ENCODE data around the gene FMO2. TPM values are rescaled to one million over a fixed set of nuclear protein-coding genes. Genes with fewer than 3 reads are reported as not detected.
A peak's percentile ranks its signal among the peaks of the same experiment; 100 is the strongest.

The FMO2 gene
- total RNA-seq, 1 donor: 0.45 TPM

- H3K4me3 ChIP-seq (ENCODE audit: low read depth, low read length): no peak overlapping the region
- no peak for TF ChIP-seq CTCF (IDR thresholded peaks at IDR 0.05; ENCODE audit: insufficient read depth, low read length)
- no peak for DNase-seq (ENCODE audit: low read depth)
These were observed 32.8 kb downstream of the FMO2 start for GRCh38 chr1:171217658-171218443.

- no peak for TF ChIP-seq CTCF (IDR thresholded peaks at IDR 0.05; ENCODE audit: insufficient read depth, low read length)
- no peak for DNase-seq (ENCODE audit: low read depth)
- H3K4me3 ChIP-seq (ENCODE audit: low read depth, low read length): no peak overlapping the region
These were observed 33.6 kb downstream of the FMO2 start for GRCh38 chr1:171218661-171219060.

- peak; percentile 46 for DNase-seq (ENCODE audit: low read depth)
- H3K4me3 ChIP-seq (ENCODE audit: low read depth, low read length): no peak overlapping the region
- TF ChIP-seq CTCF (IDR thresholded peaks at IDR 0.05; ENCODE audit: insufficient read depth, low read length): no peak
These were observed 34.4 kb downstream of the FMO2 start for GRCh38 chr1:171219346-171220080.

- no peak overlapping the region for H3K4me3 ChIP-seq (ENCODE audit: low read depth, low read length)
- no peak for TF ChIP-seq CTCF (IDR thresholded peaks at IDR 0.05; ENCODE audit: insufficient read depth, low read length)
- peak; percentile 81 for DNase-seq (ENCODE audit: low read depth)
These were observed 35.0 kb downstream of the FMO2 start for GRCh38 chr1:171220081-171220420.

GRCh38 chr1:171220581-171221054 is 35.5 kb downstream of the FMO2 start:
- peak overlapping the region; percentile 28 for H3K4me3 ChIP-seq (ENCODE audit: low read depth, low read length)
- DNase-seq (ENCODE audit: low read depth): peak; percentile 22
- no peak for TF ChIP-seq CTCF (IDR thresholded peaks at IDR 0.05; ENCODE audit: insufficient read depth, low read length)

GRCh38 chr1:171221665-171222591 is 36.8 kb downstream of the FMO2 start:
- no peak for TF ChIP-seq CTCF (IDR thresholded peaks at IDR 0.05; ENCODE audit: insufficient read depth, low read length)
- DNase-seq (ENCODE audit: low read depth): peak; percentile 25
- no peak overlapping the region for H3K4me3 ChIP-seq (ENCODE audit: low read depth, low read length)

All from fibroblast of the aortic adventitia (primary cell).